ENCODE data around the gene ARMC6.
A peak's percentile ranks its signal among the peaks of the same experiment; 100 is the strongest.
"Not testable (repeated sequence)": the region's sequence is repeated elsewhere in the genome, so short reads cannot be mapped to it uniquely, and the experiment has no call there.

ARMC6 gene

DNA sequence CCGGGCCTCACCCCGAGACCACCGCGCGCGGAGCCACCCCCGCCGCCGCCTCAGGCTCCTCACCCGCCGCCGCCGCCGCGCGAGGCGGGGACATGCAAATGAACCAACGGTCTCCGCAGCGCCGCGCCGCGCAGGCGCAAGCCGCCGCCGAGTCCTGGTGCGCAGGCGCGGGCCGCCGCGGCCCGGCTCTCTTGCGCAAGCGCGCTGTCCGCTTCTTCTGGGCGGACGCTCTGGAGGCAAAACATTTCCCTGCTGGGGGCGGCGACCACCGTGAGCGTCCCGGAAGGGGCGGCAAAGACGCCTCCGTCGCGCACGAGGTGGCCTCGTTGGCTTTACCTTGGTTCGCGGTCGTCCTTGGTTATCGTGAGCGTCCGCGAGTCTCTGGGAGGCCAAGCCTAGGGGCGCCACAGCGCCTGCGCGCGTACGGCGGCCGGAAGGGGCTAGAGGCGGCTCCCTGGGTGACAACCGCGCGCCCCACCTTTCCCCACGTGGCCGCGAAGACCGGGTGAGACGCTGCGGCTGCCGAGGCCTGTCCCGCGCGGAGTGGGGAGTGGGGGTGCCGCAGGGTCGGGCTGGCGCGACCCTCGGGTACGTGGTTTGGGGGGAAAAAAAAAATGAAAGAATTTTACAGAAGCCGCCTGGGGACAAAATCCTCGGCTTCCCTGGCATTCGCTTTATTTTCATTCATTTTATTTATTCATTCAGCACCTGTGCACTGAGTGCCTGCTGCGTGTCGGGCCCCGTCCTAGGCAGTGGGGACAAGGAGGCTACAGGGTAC is at the start of gene ARMC6, which contains the start of gene SUGP2:
TSS of gene ARMC6 (plus strand) at position 178 of the 778 bp plus-strand sequence. CDS start 607 bp downstream, outside the sequence.
TSS of gene SUGP2 (minus strand) at position 92 of the 778 bp plus-strand sequence. CDS start 2,446 bp downstream, outside the sequence.
- peak; percentile 73 for DNase-seq

DNA sequence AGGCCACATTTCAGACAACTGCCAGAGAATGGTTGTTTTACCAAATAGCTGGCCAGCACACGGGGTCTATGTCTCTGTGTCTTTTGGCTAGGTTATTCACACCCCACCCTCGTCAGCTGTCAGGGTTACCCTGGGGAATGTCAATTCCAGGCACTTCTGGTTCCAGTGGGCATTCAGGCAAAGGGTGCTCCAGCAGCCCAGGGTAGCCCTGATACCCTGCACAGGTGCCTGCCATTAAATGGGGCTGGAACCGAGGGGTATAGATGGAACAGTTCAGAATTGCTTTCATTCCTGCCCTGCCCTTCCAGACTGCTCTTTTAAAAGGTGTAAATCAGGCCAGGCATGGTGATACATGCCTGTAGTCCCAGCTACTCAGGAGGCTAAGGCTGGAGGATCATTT is 49.2 kb upstream of the ARMC6 start:
- DNase-seq: no peak

DNA sequence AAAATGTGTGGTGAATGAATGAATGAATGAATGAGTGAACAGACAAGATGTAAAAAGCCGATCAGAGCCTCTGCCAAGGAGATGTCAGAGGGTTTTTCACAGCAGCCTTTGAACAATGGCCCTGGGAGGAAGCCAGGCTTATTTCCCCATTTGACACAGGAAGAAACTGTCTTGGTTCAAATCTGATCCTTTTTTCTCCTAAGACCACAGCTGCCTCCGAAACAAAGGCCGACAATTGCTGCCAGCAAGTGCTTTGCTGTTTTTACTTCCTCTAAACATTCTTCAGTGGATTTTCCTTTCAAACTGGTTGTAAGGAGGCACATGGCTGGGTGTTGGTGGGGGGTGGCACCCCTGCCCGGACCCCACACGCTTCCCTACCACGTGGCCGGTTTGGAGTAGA is 48.1 kb upstream of the ARMC6 start:
- DNase-seq: no peak

DNA sequence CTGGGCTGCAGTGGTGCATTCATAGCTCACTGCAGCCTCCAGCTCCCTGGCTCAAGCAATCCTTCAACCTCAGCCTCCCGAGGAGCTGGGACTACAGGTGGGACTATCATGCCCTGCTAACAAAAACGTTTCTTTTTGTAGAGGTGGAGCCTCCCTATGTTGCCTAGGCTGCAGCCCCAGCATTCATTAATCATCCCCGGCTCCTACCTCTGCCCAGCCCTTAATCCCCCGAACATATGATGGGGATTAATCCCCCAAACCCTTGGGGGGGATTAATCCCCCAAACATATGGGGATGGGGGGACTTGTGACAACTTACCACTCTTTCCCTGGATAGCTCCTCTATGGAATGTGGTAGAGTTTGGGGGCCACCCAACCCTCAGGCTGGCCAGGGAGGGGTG is 45.9 kb upstream of the ARMC6 start:
- DNase-seq: no peak

DNA sequence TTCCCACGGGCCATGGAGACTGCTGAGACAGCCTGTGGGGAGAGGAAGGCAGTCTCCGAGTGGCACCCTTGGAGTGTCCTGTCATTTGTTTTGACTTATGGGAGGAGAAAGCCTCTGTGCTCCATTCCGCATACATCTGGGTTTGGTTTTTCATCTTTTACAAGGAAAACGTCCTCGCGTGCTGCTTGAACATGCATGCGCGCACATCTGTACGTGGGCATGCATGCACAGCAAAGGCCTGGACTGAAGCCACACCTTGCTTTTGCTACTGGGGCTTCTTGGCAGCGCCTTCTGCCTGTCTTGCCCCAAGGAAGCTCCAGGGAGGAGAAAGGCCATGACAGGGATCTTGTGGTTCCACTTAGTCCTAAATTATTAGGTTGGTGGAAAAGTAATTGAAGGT is 44.1 kb upstream of the ARMC6 start:
- no peak for DNase-seq

DNA sequence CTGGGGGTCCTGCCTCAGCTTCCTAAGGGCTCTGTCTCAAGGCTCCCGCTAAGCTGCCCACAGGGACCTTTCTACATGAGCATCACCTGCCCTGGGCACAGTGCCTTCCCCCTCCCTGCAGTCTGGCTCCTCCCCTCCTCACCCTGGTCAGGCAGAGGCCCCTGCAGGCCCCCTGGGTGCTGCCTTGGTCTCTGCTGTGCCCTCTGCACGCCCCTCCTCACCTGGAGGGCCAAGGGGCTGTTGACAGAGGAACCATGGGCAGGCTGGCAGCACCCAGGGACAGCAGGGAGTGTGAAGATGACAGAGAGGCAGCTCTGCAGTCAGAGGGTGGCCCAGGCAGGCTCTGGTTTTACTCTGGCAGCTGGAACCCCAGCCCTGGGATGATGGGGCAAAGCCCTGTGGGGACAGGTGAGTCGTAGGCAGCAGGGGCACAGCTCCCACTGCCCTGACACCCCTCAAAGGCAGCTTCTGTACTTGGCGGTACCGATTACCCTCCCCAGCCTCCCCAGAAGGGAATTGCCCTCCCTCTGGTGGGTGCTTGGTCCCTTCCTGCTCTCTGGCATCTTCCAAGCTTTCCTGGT is 43.2 kb upstream of the ARMC6 start:
- no peak for DNase-seq

DNA sequence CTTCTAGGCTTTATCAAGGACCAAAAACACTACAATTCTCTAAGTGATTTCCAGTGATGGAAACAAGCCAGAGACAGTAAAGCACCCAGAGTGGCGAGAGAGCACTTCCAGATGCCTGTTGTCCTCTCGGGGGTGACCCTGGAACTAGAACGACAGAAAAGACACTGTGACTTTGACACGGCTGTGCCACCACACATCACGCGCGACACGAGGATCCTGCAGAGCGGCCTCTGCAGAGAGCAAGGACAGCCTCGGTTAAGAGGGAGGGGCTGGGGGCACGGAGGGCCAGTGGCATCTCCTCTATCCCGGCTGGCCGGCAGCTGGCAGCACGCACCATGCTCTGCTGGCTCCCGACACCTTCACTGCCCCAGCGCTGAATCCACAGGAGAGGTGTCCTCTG is 42.4 kb upstream of the ARMC6 start:
- no peak for DNase-seq

DNA sequence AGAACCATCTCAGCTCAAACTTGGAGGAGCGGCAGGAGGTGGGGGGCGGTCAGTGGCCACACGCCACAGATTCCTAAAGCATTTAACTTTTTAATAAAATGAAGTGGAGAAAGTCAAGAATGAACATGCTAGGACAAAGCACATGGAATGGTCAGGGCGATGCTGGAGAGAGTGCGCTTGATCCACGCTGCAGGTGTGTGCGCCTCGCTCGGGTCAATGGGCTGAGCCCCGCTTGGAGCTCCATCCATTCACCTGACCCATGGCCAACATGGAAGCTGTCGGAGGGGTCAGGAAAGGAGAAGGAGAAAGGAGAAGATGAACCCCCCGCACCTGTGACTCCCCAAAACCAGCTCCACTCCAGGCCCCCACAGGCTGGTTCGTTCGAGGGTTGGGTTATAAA is 41.9 kb upstream of the ARMC6 start:
- no peak for DNase-seq

DNA sequence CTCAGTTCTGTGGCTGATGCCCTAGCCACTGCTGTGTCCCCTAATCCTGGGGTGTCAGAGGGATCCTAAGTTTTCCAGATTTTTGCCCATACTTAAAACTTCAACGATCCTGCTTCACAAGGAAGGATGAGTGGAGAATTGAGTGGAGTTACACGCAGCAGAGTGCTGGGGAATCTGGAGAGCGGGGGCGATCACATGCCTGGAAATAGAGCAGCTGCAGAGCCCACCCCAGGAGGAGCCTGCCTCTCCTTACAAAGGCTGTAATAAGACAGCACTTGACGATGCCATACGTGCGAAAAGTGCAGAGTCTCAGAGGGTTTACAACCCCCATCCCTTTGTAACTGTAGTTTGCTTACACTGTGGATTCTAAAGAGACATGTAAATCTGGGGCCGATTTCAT is 40.7 kb upstream of the ARMC6 start:
- no peak for DNase-seq

DNA sequence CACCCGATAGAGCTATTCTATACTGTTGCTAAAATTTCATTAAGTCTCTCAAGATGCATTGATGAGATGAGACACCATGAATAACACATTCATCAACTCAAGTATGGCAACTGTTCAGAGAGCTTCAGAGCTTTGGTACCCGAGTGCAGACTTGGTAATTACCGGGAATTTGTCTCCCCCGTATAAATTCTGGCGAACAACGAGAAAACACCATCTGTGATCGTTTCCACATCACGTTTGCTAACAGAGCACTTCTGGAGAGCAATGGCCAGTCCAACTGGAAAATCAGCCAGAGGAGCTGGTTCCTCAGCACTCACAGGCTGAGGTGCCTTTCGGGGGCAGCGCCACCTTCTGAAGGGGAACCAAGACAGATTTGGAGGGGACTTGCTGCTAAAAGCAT is 40.3 kb upstream of the ARMC6 start:
- DNase-seq: no peak

DNA sequence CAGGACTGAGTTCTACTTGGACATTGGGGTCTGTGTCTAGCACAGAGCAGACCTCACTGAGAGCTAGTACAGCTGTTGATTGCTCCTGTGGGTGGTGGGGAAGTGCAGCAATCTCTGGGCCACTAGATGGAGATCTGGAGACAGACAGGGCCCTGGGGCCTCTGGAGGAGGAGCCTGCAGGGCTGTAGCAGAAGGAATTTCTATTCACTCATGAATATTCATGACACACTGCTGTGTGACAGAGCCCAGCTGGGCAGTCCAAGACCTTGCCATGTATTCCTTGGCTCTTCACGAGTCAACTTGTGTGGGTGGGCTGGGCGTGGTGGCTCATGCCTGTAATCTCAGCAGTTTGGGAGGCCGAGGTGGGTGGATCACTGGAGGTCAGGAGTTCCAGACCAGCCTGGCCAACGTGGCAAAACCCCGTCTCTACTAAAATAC is 37.6 kb upstream of the ARMC6 start:
- no peak for DNase-seq

DNA sequence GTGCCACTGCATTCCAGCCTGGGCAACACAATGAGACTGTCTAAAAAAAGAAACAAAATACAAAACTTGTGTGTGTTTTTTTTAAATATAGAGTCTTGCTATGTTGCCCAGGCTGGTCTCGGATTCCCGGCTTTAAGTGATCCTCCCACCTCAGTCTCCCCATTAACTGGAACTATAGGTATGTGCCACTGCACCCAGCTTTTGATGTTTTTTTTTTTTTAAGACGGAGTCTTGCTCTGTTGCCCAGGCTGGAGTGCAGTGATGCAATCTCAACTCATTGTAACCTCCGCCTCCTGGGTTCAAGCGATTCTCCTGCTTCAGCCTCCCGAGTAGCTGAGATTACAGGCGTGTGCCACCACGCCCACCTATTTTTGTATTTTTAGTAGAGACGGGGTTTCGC is 37.1 kb upstream of the ARMC6 start:
- no peak for DNase-seq

DNA sequence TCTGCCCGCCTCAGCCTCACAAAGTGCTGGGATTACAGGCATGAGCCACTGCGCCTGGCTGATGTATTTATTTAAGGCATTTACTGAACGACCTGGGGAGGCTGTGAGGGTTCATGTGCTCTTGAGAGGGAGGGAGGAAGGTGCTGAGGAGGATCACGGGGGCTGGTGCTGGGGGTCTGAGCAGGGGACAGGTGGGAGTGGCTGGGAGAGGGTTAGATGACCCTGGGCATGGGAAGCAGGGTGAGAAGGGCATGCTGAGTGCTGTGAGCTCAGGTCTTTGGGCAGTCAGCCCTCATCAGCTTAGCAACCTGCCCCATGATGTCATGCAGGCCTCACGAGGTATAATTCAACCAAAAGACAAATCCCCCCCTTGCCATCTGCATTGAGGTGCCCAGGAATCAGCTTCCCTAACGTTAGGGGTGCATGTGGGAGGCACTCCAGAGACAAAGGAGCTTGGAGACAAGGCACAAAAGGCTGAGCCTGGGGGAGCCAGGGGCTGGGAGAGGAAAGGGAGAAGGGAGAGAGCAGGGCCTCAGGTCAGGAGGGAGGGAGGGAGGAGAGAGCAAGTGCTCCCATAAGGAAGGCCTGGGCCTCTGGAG is 36.5 kb upstream of the ARMC6 start:
- DNase-seq: no peak

DNA sequence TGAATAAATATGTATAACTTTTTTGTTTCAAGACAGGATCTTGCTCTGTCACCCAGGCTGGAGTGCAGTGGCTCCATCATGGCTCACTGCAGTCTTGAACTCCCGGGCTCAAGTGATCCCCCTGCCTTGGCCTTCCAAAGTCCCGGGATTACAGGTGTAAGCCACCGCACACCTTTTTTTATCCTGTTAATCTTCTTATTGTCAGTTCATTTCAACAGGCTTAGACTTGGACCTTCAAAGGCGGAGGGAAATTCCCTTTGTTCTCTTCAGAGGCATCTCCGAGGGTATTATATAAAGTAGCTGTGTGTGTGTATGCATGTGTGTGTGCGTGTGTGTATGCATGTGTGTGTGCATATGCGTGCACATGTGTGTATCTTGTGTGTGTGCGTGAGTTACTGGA is 35.1 kb upstream of the ARMC6 start:
- no peak for DNase-seq

DNA sequence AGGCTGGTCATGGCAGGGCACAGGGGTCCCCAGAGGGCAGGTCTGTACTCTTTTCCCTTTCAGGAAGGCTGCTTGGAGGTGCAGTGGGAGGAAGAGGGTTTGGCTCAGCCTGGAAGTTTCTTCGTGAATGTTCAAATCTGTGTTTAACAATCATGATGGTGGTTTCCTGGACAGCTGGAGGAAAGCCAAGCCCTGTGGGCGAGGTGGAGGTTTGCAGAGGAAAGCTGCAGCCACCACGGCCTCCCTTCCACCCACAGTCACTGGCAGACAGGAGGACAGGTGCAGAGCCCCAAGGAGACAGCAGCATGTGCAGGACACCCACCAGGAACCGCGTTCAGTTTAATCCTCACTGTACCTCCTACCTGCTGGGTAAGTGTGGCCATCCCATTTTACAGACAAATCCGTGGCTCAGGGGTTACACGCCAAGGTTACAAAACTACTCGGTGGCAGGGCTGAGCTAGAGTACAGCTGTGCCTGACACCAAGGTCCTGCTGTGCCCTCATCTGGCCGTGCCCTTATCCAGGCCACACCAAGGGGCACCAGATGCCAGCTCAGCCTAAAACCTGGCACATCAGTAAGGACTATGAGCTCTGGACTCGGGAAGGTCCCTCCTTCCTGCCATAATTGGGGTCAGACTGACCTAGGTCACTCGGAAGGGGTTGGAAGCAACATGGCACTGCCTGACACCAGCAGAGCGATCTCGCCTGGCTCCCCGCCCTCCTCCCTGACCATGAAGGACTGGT is 34.2 kb upstream of the ARMC6 start:
- no peak for DNase-seq

DNA sequence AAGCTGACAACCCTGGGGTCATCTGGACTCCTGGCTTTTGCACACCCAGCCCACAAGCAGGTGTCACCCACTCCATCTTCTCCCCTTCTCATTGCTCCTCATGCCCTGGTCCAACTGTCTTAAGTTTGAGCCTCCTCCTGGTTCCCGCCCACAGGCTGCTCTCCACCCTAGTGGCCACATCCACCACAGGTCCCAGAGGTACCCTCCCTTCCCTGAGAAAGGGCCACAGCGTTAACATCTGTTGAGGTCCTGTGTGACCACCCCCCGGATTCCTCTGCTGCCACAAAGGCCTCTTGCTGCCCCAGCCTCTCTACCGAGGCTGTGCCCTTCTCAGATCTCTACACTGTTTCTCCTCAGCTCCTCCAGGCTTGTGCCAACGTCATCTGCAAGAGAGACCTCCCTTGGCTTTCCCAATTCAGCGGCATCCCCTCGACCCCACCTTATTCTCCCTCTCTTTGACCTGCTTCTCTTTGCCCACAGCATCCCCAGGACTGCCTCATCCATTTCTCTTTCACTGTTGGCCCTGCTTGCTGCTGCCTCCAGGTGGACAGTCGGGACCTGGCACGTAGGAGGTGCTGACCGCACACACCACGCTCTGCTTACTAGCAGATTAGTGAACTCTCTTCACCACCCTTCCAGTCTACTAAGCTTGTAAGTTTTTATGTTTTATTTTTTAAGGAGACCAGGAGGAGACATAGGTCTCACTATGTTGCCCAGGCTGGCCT is 33.3 kb upstream of the ARMC6 start:
- no peak for DNase-seq

DNA sequence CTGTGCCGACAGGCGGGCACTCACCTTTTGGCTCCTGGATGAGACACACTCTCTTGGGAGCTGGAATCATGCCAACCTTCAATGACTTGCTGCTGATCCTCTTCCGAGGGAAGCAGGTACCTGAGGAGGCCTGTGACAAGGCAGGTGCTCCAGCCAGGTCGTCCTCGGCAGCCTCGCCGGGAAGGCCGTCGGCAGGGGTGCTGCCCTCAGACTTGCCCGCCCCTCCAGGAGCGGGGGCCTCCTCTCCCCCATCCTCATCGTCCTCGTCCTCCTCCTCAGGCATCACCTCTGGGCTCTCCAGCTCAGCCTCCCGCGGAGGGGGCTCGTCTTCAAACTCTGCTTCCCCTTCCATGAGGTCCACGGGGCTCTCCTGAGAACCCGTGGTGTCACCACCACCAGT is 29.3 kb upstream of the ARMC6 start:
- no peak for DNase-seq

DNA sequence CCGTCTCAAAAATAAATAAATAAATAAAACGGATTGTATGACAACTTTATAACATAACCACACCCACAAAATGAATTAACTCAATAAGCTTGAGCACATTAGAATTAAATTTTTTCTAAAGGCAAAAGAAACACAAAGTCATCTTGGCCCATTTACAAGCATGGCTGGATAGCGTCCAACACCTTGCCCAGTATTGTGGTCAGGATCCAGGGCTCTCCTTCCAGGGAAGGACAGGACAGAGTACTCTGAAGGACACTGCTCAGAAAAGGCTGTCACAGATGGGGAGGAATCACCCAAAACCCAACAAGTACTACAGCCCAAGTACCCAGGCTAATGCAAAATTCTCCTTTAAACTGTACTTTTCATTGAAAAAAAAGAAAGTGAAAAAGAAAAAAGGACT is 27.2 kb upstream of the ARMC6 start:
- no peak for DNase-seq

DNA sequence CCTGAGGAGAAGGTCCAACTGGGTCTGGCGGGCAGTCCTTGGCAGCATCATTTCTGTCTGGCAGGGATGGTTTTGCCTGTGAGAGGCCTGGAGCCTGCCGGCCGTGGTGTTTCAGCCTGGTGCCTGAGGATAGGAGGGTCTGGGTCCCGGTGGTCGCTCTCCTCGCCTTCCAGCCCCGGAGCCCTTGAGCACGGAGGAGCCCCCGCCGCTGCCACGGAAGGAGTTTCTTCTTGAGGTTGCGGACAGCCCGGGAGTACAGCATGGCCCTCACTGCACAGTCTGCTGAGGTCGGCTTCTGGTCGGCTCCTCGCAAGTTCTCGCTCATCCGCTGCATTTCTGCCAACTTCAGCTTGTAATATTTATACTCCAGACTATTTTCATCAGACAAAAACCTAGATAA is 23.5 kb upstream of the ARMC6 start:
- no peak for DNase-seq

DNA sequence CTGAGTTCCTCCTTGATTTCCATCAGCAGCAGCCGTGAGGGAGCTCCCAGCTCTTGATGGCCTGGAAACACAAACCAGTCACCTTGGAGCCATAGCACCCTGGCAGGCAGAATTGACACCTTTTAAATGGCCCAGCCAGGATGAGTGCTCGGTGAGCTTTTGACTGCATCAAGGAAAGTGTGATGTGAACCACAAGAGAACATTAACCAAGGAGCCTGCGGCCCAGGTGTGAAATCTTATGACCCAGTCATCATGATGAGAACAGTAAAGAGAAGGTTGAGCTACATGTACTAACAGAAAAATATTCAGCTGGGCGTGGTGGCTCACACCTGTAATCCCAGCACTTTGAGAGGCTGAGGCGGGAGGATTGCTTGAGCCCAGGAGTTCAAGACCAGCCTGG is 22.9 kb upstream of the ARMC6 start:
- no peak for DNase-seq

DNA sequence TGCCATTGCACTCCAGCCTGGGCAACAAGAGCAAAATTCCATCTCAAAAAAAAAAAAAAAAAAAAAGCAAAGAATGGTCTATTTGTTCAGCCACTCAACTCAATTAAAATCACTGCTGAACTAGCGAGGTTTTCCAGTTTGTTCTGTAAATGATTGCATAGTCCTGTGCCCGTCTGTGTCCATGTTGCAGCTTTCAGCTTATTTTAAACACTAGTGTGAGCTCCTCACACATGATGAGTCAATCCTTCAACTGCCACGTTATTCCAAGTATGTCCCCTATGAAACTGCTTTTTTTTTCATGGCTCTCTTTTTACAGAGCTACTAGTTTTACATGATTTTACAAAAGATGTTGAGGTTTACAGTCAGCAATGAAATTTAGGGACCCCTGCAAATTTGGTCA is 12.3 kb upstream of the ARMC6 start:
- DNase-seq: no peak

DNA sequence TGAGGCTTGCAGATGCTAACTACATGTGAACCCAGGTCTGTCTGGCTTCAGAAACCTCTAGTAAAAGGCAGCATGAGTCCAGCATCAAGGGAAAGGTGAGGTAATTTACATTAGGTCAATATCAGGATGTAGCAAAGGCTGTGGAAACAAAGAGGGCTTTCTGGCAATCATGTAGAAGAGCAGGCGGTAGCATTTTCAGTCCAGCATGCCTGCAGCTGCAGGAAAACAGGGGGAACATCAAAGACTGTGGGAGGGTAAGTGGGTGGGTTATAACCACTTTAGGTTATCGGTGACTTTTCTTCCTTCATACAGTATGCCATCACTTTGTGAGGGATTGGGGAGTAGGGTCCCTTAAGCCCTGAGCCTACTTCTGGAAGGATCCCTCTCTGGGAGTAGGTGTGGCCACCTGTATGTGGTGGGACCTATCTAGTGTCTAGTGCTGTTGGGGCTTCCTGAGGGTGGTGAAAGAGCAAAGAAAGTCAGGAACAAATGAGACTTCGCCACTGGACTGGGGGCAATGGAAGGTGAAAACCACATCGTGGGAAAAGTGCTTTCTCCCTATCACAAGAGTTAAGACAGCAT is 10.9 kb upstream of the ARMC6 start:
- DNase-seq: no peak

DNA sequence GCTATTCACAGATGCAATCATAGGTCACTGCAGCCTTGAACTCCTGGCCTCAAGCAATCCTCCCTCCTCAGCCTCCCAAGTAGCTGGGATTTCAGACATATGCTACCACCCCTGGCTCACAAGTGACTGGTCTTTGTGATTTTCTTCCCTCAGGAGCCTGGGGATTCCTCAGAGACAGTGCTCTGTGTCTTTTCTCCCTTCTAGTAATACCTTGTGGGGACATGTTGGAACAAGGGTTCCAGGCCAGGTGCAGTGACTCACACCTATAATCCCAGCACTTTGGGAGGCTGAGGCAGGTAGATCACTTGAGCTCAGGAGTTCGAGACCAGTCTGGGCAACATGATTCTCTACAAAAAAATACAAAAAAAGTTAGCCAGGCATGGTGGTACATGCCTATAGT is 10.0 kb upstream of the ARMC6 start:
- DNase-seq: not testable (repeated sequence)
